ENCODE data around the gene BHMT2. TPM values are rescaled to one million over a fixed set of nuclear protein-coding genes. Genes with fewer than 3 reads are reported as not detected.

The BHMT2 gene
- polyA plus RNA-seq, 3 donors: not detected

DNA sequence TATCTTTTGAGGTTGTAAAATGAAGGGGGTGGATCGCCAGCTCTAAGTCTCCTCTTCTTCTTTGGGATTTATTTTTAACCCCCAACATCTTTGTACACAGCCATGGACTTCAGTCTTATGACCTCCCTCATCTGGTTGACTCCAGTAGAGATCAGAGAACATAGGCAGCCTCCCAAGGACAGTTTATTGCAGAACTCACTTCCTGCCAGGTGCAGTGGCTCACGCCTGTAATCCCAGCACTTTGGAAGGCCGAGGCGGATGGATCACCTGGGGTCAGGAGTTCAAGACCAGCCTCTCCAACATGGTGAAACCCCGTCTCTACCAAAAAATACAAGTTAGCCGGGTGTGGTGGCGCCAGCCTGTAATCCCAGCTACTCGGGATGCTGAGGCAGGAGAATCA lies 39.2 kb downstream of the BHMT2 start:
- H4K20me1 ChIP-seq (ENCODE audit: insufficient read depth, low read length): no peaks in the 10 kb centered on the region
- H3K9ac ChIP-seq (ENCODE audit: insufficient read depth, low read length, poor library complexity, severe bottlenecking): no peak overlapping the region
- Mint-ChIP-seq H3K27me3 (ENCODE audit: low read depth in 3 of 3) (peaks cover 36 to 41% (median 38%) of the 10 kb centered on the region in 3 donors), H3K9me3 (peaks cover 0 to 7% (median 0%) of the 10 kb centered on the region in 7 donors), H3K4me1 (peaks cover 32% of the 10 kb centered on the region), H3K4me3 (no peak overlapping the region), H3K36me3 (peaks cover 0 to 4% of the 10 kb centered on the region in 2 donors), H3K27ac (no peak overlapping the region)
- peaks cover 0 to 12% of the 10 kb centered on the region in 2 donors for H3K9me3 ChIP-seq (replicated peaks in 1 of 2; ENCODE audit: control insufficient read depth in 1 of 2, insufficient read depth in 1 of 2, low read length in 2 of 2)
- H3K27me3 ChIP-seq (ENCODE audit: control insufficient read depth in 2 of 2, insufficient read depth in 2 of 2, low read length in 2 of 2): peaks cover 34 to 43% of the 10 kb centered on the region in 2 donors
- H3K4me3 ChIP-seq (replicated peaks in 1 of 3; ENCODE audit: low read depth in 2 of 3, low read length in 3 of 3): no peak overlapping the region
- no peaks in the 10 kb centered on the region for H3K36me3 ChIP-seq (replicated peaks in 1 of 2; ENCODE audit: control insufficient read depth in 1 of 2, insufficient read depth in 2 of 2, low read length in 2 of 2)
- no peaks in the 10 kb centered on the region for H3K79me2 ChIP-seq (ENCODE audit: insufficient read depth, low read length)
- WGBS (ENCODE audit: insufficient coverage): 59% methylated on average over 4 of the region's 8 CpGs
- intact Hi-C loops (cut with micrococcal nuclease): no loop called here
- H2AFZ ChIP-seq (ENCODE audit: insufficient read depth, low read depth, low read length, poor library complexity, severe bottlenecking): no peak overlapping the region
- peaks cover 18 to 23% of the 10 kb centered on the region in 2 donors for H3K4me1 ChIP-seq (ENCODE audit: control insufficient read depth in 1 of 2, insufficient read depth in 2 of 2, low read length in 2 of 2)
- no peak overlapping the region for H3K4me2 ChIP-seq (replicated peaks; ENCODE audit: extremely low read depth, low read length, poor library complexity, severe bottlenecking)
- H3K27ac ChIP-seq (ENCODE audit: low read depth in 1 of 2, low read length in 2 of 2): no peak overlapping the region
- no peak for DNase-seq
- TF ChIP-seq, protein P1, sequence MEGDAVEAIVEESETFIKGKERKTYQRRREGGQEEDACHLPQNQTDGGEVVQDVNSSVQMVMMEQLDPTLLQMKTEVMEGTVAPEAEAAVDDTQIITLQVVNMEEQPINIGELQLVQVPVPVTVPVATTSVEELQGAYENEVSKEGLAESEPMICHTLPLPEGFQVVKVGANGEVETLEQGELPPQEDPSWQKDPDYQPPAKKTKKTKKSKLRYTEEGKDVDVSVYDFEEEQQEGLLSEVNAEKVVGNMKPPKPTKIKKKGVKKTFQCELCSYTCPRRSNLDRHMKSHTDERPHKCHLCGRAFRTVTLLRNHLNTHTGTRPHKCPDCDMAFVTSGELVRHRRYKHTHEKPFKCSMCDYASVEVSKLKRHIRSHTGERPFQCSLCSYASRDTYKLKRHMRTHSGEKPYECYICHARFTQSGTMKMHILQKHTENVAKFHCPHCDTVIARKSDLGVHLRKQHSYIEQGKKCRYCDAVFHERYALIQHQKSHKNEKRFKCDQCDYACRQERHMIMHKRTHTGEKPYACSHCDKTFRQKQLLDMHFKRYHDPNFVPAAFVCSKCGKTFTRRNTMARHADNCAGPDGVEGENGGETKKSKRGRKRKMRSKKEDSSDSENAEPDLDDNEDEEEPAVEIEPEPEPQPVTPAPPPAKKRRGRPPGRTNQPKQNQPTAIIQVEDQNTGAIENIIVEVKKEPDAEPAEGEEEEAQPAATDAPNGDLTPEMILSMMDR (IDR thresholded peaks at IDR 0.05): no peak

DNA sequence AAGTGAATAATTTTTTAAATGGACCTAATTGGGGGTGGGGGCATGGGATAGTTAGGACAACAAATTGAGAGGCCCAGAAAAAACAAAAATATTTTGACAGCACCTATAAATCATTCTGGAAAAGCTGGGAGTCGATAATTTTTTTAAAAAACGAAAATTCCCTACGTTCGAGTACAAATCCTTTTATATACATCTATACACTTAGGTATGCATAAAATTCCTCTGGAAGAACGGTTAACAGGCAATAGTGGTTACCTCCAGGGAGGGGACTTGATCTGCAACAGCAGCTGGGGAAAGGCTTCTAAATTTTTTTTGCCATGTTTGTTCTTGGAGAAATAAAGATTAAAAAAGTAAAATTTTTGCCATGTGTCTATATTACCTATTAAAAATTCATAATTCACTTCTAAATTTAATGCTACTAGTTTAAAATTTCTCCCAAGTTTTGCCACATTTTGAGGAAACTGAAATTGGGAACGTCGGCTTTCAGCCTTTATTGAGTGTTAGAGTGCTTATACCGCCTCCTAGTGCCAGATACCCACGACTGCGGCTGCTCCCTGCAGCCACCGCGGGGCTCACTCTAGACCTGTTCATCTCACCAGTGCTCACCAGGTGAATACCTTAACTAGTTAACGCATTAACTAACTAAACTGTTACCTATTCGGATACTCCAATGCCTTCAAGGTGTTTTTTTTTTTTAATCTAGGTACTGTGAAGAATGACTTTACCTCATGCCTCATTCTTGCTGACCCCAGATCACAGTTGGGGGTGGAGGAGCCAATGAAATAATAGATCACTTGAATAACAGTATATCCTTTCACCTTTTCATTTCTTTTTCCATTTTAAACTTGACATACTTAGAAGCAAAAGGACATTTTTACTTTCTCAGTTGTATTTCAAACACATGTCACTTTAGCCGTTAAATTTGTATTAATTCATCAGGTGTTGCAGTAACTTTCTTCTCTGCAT lies 40.2 kb downstream of the BHMT2 start:
- Histone ChIP-seq H3K36me3 (replicated peaks in 1 of 2; ENCODE audit: control insufficient read depth in 1 of 2, insufficient read depth in 2 of 2, low read length in 2 of 2) (no peaks in the 10 kb centered on the region), H3K27me3 (ENCODE audit: control insufficient read depth in 2 of 2, insufficient read depth in 2 of 2, low read length in 2 of 2) (peaks cover 40 to 50% of the 10 kb centered on the region in 2 donors), H3K9me3 (replicated peaks in 1 of 2; ENCODE audit: control insufficient read depth in 1 of 2, insufficient read depth in 1 of 2, low read length in 2 of 2) (peaks cover 0 to 12% of the 10 kb centered on the region in 2 donors), H3K27ac (ENCODE audit: low read depth in 1 of 2, low read length in 2 of 2) (no peak overlapping the region), H3K9ac (ENCODE audit: insufficient read depth, low read length, poor library complexity, severe bottlenecking) (no peak overlapping the region), H3K4me2 (replicated peaks; ENCODE audit: extremely low read depth, low read length, poor library complexity, severe bottlenecking) (no peak overlapping the region), H4K20me1 (ENCODE audit: insufficient read depth, low read length) (no peaks in the 10 kb centered on the region), H3K4me3 (replicated peaks in 1 of 3; ENCODE audit: low read depth in 2 of 3, low read length in 3 of 3) (no peak overlapping the region), H2AFZ (ENCODE audit: insufficient read depth, low read depth, low read length, poor library complexity, severe bottlenecking) (no peak overlapping the region), H3K79me2 (ENCODE audit: insufficient read depth, low read length) (no peaks in the 10 kb centered on the region), H3K4me1 (ENCODE audit: control insufficient read depth in 1 of 2, insufficient read depth in 2 of 2, low read length in 2 of 2) (peaks cover 18 to 23% of the 10 kb centered on the region in 2 donors)
- 0% methylated on average over 7 of the region's 15 CpGs for WGBS (ENCODE audit: insufficient coverage)
- TF ChIP-seq, protein P1 (IDR thresholded peaks at IDR 0.05): peak; percentile 88
- Mint-ChIP-seq H3K27me3 (ENCODE audit: low read depth in 3 of 3) (peaks cover 41 to 46% (median 43%) of the 10 kb centered on the region in 3 donors), H3K9me3 (peaks cover 0 to 7% (median 0%) of the 10 kb centered on the region in 7 donors), H3K36me3 (peaks cover 0 to 4% of the 10 kb centered on the region in 2 donors), H3K4me1 (peaks cover 32% of the 10 kb centered on the region), H3K4me3 (peak overlapping the region in 1 of 2 donors; percentile 30), H3K27ac (no peak overlapping the region)
- intact Hi-C loops (cut with micrococcal nuclease): no loop called here
- peak in 2 of 3 donors; percentile 34 to 43 for DNase-seq
